ENCODE results near the gene POGLUT2. TPM values are rescaled to one million over a fixed set of nuclear protein-coding genes. Genes with fewer than 3 reads are reported as not detected.

The POGLUT2 gene
- total RNA-seq, 4 donors from 2014 or later, result 3.1 to 4.1 (median 3.4) TPM

DNA sequence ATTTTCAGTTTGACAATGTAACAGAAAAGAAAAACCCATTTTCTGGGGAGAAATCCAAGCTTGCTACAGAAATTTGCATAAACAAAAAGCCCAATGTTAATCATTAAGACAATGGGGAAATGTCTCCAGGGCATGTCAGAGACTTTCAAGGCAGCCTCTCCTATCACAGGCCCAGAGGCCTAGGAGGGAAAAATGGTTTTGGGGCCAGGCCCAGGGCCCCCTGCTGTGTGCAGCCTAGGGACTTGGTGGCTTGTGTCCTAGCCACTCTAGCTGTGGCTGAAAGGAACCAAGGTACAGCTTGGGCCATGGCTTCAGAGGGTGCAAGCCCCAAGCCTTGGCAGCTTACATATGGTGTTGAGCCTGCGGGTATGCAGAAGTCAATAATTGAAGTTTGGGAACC is 17.2 kb downstream of the POGLUT2 start:
- no peak for TF ChIP-seq CTCF (IDR thresholded peaks at IDR 0.05; ENCODE audit: low read depth)

GRCh38 chr13:102779436-102780159 is 19.2 kb downstream of the POGLUT2 start:
- TF ChIP-seq CTCF (IDR thresholded peaks at IDR 0.05; ENCODE audit: low read depth), result no peak

DNA sequence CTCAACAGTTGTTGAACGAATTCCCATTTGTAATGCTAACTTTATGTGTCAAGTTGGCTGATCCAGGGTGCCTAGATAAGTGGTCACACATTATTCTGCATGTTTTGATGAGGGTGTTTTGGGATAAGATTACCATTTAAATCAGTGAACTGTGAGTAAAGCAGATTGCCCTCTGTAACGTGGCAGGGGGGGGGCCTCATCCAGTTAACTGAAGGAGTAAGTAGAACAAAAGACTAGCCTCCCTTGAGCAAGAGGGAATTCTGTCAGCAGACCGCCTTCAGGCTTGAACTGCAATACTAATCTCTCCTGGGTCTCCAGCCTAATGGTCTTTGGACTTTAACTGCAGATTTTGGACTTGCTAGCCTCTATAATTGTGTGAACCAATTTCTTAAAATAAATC is 21.0 kb downstream of the POGLUT2 start:
- no peak for TF ChIP-seq CTCF (IDR thresholded peaks at IDR 0.05; ENCODE audit: low read depth)

GRCh38 chr13:102776271-102776670 is 22.5 kb downstream of the POGLUT2 start:
- TF ChIP-seq CTCF (IDR thresholded peaks at IDR 0.05; ENCODE audit: low read depth), result no peak

DNA sequence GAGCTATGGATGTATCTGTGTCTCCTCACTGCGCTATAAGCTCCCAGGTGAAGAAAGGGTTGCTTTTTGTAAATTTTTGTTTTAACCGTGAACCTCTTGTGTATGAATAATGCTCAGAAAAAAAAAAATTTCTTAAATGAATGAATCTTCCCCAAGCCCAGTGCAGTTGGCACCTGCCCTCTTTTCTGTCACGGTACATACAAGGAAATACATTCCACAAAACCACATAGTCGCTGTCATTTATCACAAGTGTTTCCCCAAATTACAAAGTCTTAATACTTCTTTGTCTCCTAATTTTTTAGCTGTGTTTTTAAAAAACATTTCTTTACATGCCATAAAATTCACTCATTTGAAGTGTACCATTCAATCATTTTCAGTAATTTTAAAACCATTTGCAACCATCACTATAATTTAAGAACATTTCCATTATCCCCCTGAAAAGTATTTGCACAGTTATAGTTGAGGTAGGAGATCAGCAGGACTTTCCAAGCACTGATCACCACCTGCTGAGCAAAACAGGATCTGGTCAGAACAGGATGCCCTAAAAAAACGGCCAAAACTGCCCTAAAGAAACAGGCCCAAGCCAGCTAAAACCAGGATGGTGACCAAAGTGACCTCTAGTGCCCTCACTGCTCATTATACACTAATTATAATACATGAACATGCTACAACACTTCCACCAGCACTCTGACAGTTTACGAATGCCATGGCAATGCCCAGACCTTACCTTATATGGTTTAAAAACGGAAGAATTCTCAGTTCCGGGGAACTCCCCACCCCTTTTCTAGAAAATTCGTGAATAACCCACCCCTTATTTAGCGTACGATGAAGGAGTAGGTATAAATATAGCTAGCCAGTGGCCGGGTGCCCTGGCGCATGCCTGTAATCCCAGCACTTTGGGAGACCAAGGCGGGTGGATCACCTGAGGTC is 23.9 kb downstream of the POGLUT2 start:
- no peak for TF ChIP-seq CTCF (IDR thresholded peaks at IDR 0.05; ENCODE audit: low read depth)

DNA sequence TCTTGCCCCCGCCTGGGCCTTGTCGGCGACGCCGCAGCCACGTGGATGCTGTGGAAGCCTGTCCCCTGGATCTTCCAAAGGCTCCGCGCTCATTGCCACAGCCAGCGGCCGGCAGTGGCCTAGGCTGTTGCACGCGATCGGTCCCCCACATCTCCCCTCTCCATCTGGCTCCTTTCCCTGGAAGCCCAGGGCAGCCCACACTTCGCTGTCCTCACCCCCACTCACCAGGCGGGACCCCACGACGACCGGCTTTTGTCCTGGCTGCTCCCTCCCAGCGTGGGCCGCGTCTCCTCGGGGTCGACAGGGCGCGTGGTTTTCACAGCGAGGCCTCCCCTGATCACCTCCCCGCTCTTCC is 24.6 kb downstream of the POGLUT2 start:
- TF ChIP-seq CTCF (IDR thresholded peaks at IDR 0.05; ENCODE audit: low read depth), result no peak

All from subcutaneous adipose tissue (tissue), 4 donors.